Vagina (tissue), 2 donors: ENCODE results near the gene DDA1.

Experiments used
- POLR2A ChIP-seq, 2 donors: fragments of 450-650 bp; IDR thresholded peaks; one replicate each; pipeline ENCODE4 v1.6.1; 2017; ENCODE audit warnings: antibody characterized with exemption in 2 of 2, mild to moderate bottlenecking in 2 of 2, moderate library complexity in 2 of 2
- POLR2AphosphoS5 ChIP-seq, 2 donors: sonication (generic); formaldehyde crosslinking; IDR thresholded peaks; one replicate each; pipeline ENCODE4 v1.9.0; 2017; ENCODE audit warnings: antibody characterized with exemption in 2 of 2, mild to moderate bottlenecking in 2 of 2, low read depth in 1 of 2; ENCODE audit not compliant: insufficient read depth in 1 of 2
- TF ChIP-seq, protein P1 (sequence below), 3 experiments: fragments of 450-650 bp in 2 of 3; fragments of 200-600 bp in 1 of 3; sonication (generic) in 1 of 3; IDR thresholded peaks; one replicate each; pipeline ENCODE4 v1.5.1; 2017 to 2019; ENCODE audit warnings: antibody characterized with exemption in 3 of 3, mild to moderate bottlenecking in 2 of 3, moderate library complexity in 2 of 3

DNA sequence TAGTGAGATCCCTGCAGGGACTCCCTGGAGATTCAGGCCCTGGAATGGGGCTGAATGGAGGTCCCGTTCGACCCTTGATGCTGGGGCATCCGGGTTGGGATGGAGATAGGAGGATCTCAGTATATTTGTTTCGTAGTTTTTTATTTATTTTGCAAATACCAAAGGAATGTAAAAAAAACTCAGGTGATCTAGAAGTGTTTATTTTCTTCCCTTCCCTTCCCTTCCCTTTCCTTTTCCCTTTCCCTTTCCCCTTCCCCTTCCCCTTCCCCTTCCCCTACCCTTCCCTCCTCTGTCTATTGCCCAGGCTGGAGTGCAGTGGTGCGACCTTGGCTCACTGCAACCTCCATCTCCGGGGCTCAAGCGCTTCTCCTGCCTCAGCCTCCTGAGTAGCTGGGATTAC lies 32.5 kb downstream of the DDA1 start:
- TF ChIP-seq, protein P1, sequence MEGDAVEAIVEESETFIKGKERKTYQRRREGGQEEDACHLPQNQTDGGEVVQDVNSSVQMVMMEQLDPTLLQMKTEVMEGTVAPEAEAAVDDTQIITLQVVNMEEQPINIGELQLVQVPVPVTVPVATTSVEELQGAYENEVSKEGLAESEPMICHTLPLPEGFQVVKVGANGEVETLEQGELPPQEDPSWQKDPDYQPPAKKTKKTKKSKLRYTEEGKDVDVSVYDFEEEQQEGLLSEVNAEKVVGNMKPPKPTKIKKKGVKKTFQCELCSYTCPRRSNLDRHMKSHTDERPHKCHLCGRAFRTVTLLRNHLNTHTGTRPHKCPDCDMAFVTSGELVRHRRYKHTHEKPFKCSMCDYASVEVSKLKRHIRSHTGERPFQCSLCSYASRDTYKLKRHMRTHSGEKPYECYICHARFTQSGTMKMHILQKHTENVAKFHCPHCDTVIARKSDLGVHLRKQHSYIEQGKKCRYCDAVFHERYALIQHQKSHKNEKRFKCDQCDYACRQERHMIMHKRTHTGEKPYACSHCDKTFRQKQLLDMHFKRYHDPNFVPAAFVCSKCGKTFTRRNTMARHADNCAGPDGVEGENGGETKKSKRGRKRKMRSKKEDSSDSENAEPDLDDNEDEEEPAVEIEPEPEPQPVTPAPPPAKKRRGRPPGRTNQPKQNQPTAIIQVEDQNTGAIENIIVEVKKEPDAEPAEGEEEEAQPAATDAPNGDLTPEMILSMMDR (IDR thresholded peaks at IDR 0.05) = no peak
- TF ChIP-seq POLR2AphosphoS5 (IDR thresholded peaks at IDR 0.05; ENCODE audit: insufficient read depth in 1 of 2, low read depth in 1 of 2) (no peak), POLR2A (IDR thresholded peaks at IDR 0.05) (no peak)
